Fibroblast of skin of back (primary cell): Measurements from ENCODE around the gene ZNF776.
"Not testable (repeated sequence)": the region's sequence is repeated elsewhere in the genome, so short reads cannot be mapped to it uniquely, and the experiment has no call there.

Experiments
- DNase-seq: peaks from one replicate; pipeline ENCODE4 v3.0.0-alpha.2; 2013

The ZNF776 gene

GRCh38 chr19:57778336-57778735, 31.7 kb downstream of the ZNF776 start:
- DNase-seq, result no peak

- no peak for DNase-seq
These were observed 32.7 kb downstream of the ZNF776 start for GRCh38 chr19:57779220-57779845.

- no peak for DNase-seq
These were observed 39.7 kb downstream of the ZNF776 start for GRCh38 chr19:57786286-57786685.

- DNase-seq, result no peak
These were observed 40.3 kb downstream of the ZNF776 start for GRCh38 chr19:57786906-57787305.

GRCh38 chr19:57788114-57788692, 41.6 kb downstream of the ZNF776 start:
- DNase-seq, result no peak

GRCh38 chr19:57789288-57789687, 42.7 kb downstream of the ZNF776 start:
- DNase-seq, result no peak

- DNase-seq, result not testable (repeated sequence)
These were observed 50.0 kb downstream of the ZNF776 start for GRCh38 chr19:57796580-57796979.

- DNase-seq, result no peak
These were observed 54.1 kb downstream of the ZNF776 start for GRCh38 chr19:57800696-57801095.

GRCh38 chr19:57802269-57802668, 55.7 kb downstream of the ZNF776 start:
- DNase-seq, result no peak

GRCh38 chr19:57803265-57803593, 56.6 kb downstream of the ZNF776 start:
- DNase-seq, result no peak

GRCh38 chr19:57803594-57804325, 57.1 kb downstream of the ZNF776 start:
- DNase-seq, result peak; percentile 96

- DNase-seq, result no peak
These were observed 60.9 kb downstream of the ZNF776 start for GRCh38 chr19:57807541-57807940.
